ENCODE measurements around the gene VPS13D.

- no peak for TF ChIP-seq CTCF (IDR thresholded peaks at IDR 0.05; ENCODE audit: low read depth, low read length, poor library complexity, severe bottlenecking)
- TF ChIP-seq EZH2phosphoT487 (IDR thresholded peaks at IDR 0.05; ENCODE audit: borderline replicate concordance, low read length), result no peak
Observed at GRCh38 chr1:12511128-12511484, 281.3 kb downstream of the VPS13D start.

All from DOHH2 (cell line).